Measurements from ENCODE around the gene PRPF6.
A peak's percentile ranks its signal among the peaks of the same experiment; 100 is the strongest.

Gene PRPF6

GRCh38 chr20:63935447-63935846 is 45.5 kb upstream of the PRPF6 start:
- Histone ChIP-seq H3K27me3 (no peaks in the 10 kb centered on the region), H3K36me3 (peaks cover 26 to 92% (median 62%) of the 10 kb centered on the region in 3 donors), H3K4me1 (no peaks in the 10 kb centered on the region), H3K9me3 (no peaks in the 10 kb centered on the region), H3K27ac (no peak overlapping the region), H3K4me3 (no peak overlapping the region)
- intact Hi-C loops (cut with DNase I; ENCODE audit: low total_unique reads) = no loop called here
- TF ChIP-seq CTCF (IDR thresholded peaks at IDR 0.05) = no peak
- no peak for DNase-seq

- Histone ChIP-seq H3K27me3 (no peaks in the 10 kb centered on the region), H3K4me1 (no peaks in the 10 kb centered on the region), H3K9me3 (no peaks in the 10 kb centered on the region), H3K36me3 (peaks cover 13 to 85% (median 51%) of the 10 kb centered on the region in 3 donors), H3K4me3 (no peak overlapping the region), H3K27ac (no peak overlapping the region)
- TF ChIP-seq CTCF (IDR thresholded peaks at IDR 0.05) = no peak
- DNase-seq = no peak
- intact Hi-C loops (cut with DNase I; ENCODE audit: low total_unique reads) = no loop called here
Measured at GRCh38 chr20:63937596-63937995, 43.3 kb upstream of the PRPF6 start.

GRCh38 chr20:63939061-63939935 is 41.6 kb upstream of the PRPF6 start:
- H3K4me1 ChIP-seq = peaks cover 0 to 9% (median 0%) of the 10 kb centered on the region in 4 donors
- peaks cover 22 to 85% (median 66%) of the 10 kb centered on the region in 3 donors for H3K36me3 ChIP-seq
- no peak overlapping the region for H3K27ac ChIP-seq
- no peak overlapping the region for H3K4me3 ChIP-seq
- no peaks in the 10 kb centered on the region for H3K27me3 ChIP-seq
- TF ChIP-seq CTCF (IDR thresholded peaks at IDR 0.05) = no peak
- no peaks in the 10 kb centered on the region for H3K9me3 ChIP-seq
- DNase-seq = no peak
- intact Hi-C loops (cut with DNase I; ENCODE audit: low total_unique reads) = no loop called here

GRCh38 chr20:63940071-63940471 is 40.9 kb upstream of the PRPF6 start:
- intact Hi-C loops (cut with DNase I; ENCODE audit: low total_unique reads) = no loop called here
- DNase-seq = no peak
- Histone ChIP-seq H3K4me1 (peaks cover 0 to 9% (median 0%) of the 10 kb centered on the region in 4 donors), H3K4me3 (no peak overlapping the region), H3K36me3 (peaks cover 28 to 85% (median 66%) of the 10 kb centered on the region in 3 donors), H3K9me3 (no peaks in the 10 kb centered on the region), H3K27ac (no peak overlapping the region), H3K27me3 (no peaks in the 10 kb centered on the region)
- TF ChIP-seq CTCF (IDR thresholded peaks at IDR 0.05) = no peak

GRCh38 chr20:63940472-63941266 is 40.3 kb upstream of the PRPF6 start:
- peaks cover 34 to 85% (median 66%) of the 10 kb centered on the region in 3 donors for H3K36me3 ChIP-seq
- H3K4me3 ChIP-seq = no peak overlapping the region
- H3K4me1 ChIP-seq = peaks cover 0 to 9% (median 0%) of the 10 kb centered on the region in 4 donors
- DNase-seq = peak in 1 of 2 donors; percentile 64
- no peaks in the 10 kb centered on the region for H3K27me3 ChIP-seq
- TF ChIP-seq CTCF (IDR thresholded peaks at IDR 0.05) = no peak
- H3K9me3 ChIP-seq = no peaks in the 10 kb centered on the region
- H3K27ac ChIP-seq = no peak overlapping the region
- intact Hi-C loops (cut with DNase I; ENCODE audit: low total_unique reads) = no loop called here
